Ishikawa (cell line): Measurements from ENCODE around the gene CREB3L2.

Experiments used
- TCF12 ChIP-seq: IDR thresholded peaks from 2 replicates; pipeline ENCODE4 v1.6.1; 2012; ENCODE audit warnings: low read depth
- TF ChIP-seq, protein P1 (sequence below): IDR thresholded peaks from 2 replicates; pipeline ENCODE4 v1.6.1; 2012

DNA sequence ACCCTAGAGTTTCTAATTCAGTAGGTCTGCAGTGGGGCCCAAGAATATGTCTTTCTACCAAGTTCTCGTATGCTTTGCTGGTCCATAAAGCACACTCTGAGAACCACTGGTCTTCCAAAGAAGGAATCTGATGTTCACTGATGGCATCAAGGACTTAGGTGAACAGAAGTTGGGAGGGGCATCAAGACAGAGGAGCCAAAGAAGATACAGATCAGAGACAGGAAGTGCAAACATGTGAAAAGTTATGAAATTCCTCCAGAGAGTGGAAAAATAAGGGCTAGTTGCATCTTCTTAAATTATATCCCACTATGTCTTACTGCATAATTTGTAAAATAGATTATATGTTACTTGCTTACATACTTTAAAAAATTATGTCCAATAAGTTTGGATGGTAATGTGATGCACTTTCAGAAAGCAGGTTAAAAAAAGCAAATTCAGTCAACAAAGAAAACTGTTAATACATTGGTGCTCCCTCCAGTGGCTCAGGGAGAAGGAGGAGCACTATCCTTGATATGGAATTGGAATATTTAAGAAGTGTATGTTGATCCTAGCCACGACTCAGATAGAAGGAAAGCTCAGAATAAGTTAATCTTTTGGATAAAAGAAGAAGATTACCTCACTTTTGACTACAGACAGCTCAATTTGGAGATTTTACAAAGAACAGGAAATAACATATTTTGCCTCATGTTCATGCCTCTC, 35.8 kb downstream of the CREB3L2 start:
- TF ChIP-seq TCF12: no peak
- TF ChIP-seq, protein P1, sequence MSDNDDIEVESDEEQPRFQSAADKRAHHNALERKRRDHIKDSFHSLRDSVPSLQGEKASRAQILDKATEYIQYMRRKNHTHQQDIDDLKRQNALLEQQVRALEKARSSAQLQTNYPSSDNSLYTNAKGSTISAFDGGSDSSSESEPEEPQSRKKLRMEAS: no peak
